Measurements from ENCODE around the gene HAGHL.

Gene HAGHL

GRCh38 chr16:743794-744500 lies 17.0 kb downstream of the HAGHL start:
- TF ChIP-seq CTCF (IDR thresholded peaks at IDR 0.05; ENCODE audit: low read depth, low read length, missing control alignments), result peak; percentile 23
- in situ Hi-C loops (cut with HindIII; ENCODE audit: low sequenced_read_pairs), result no loop called here
- no peak for DNase-seq (ENCODE audit: low read depth)
- H3K4me3 ChIP-seq (ENCODE audit: low read depth, low read length), result no peak overlapping the region

DNA sequence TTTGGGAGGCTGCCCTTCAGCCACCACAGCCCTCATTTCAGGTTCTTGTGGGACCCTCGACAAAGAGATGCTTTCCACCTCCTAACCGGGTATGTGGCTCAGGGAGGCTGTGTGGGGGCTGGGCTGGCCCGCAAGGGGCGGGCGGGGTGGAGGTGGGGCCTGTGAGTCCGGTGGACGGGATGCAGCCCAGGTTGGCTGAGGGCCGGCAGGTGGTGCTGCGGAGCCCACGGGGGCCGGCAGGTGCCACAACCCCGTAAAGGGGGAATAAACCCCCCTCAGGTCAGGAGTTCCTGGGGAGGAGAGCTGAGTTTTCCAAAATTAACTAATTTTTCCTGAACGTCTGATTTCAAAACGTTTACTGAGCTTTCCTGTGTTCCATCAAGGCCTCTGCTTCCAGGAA lies 18.8 kb downstream of the HAGHL start:
- no peak for DNase-seq (ENCODE audit: low read depth)
- peak; percentile 20 for TF ChIP-seq CTCF (IDR thresholded peaks at IDR 0.05; ENCODE audit: low read depth, low read length, missing control alignments)
- H3K4me3 ChIP-seq (ENCODE audit: low read depth, low read length), result no peak overlapping the region
- in situ Hi-C loops (cut with HindIII; ENCODE audit: low sequenced_read_pairs), result no loop called here

- in situ Hi-C loops (cut with HindIII; ENCODE audit: low sequenced_read_pairs), result no loop called here
- no peak overlapping the region for H3K4me3 ChIP-seq (ENCODE audit: low read depth, low read length)
- TF ChIP-seq CTCF (IDR thresholded peaks at IDR 0.05; ENCODE audit: low read depth, low read length, missing control alignments), result no peak
- no peak for DNase-seq (ENCODE audit: low read depth)
These were observed 19.7 kb downstream of the HAGHL start for GRCh38 chr16:746637-747036.

- in situ Hi-C loops (cut with HindIII; ENCODE audit: low sequenced_read_pairs), result no loop called here
- no peak for TF ChIP-seq CTCF (IDR thresholded peaks at IDR 0.05; ENCODE audit: low read depth, low read length, missing control alignments)
- no peak overlapping the region for H3K4me3 ChIP-seq (ENCODE audit: low read depth, low read length)
- no peak for DNase-seq (ENCODE audit: low read depth)
These were observed 21.3 kb downstream of the HAGHL start for GRCh38 chr16:747978-748746.

DNA sequence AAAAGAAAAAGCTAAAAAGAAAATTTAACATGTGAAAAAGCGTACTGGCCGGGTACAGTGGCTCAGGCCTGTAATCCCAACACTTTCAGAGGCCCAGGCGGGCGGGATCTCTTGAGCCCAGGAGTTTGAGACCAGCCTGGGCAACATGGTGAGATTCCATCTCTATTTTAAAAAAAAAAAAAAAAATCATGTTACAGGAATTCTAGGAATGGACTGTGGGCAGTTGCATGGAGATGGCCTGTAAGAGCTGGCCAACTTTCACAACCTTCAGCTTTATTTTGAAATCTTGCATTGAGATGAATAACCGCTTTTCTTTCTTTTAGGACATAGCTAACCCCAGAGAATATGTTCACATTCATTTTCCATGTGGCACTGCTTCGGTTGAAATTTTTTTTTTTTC lies 22.1 kb downstream of the HAGHL start:
- H3K4me3 ChIP-seq (ENCODE audit: low read depth, low read length), result no peak overlapping the region
- peak; percentile 32 for DNase-seq (ENCODE audit: low read depth)
- no peak for TF ChIP-seq CTCF (IDR thresholded peaks at IDR 0.05; ENCODE audit: low read depth, low read length, missing control alignments)
- in situ Hi-C loops (cut with HindIII; ENCODE audit: low sequenced_read_pairs), result no loop called here

- no peak for DNase-seq (ENCODE audit: low read depth)
- TF ChIP-seq CTCF (IDR thresholded peaks at IDR 0.05; ENCODE audit: low read depth, low read length, missing control alignments), result no peak
- H3K4me3 ChIP-seq (ENCODE audit: low read depth, low read length), result no peak overlapping the region
- in situ Hi-C loops (cut with HindIII; ENCODE audit: low sequenced_read_pairs), result no loop called here
These were observed 23.6 kb downstream of the HAGHL start for GRCh38 chr16:750485-750884.
